ENCODE measurements around the gene IGFN1. TPM values are rescaled to one million over a fixed set of nuclear protein-coding genes. Genes with fewer than 3 reads are reported as not detected.
"Not testable (repeated sequence)": the region's sequence is repeated elsewhere in the genome, so short reads cannot be mapped to it uniquely, and the experiment has no call there.

IGFN1 gene
- total RNA-seq, 2 experiments from 2014 or later, result not detected

DNA sequence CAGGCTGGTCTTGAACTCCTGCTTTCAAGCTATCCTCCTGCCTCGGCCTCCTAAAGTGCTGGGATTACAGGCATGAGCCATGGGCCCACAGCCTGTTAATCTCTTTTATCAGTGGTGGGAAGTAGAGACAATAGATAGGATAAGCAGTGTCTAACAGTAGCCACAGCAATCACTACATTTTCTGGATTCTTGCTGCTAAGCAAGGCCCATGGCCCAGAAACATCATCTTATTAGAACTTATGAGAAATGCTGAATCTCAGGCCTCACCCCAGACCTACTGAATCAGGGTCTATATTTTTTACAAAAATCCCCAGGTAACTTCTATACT is 29.7 kb downstream of the IGFN1 start:
- Mint-ChIP-seq H3K9me3 (no peaks in the 10 kb centered on the region), H3K36me3 (no peaks in the 10 kb centered on the region), H3K4me3 (no peak overlapping the region), H3K27me3 (no peaks in the 10 kb centered on the region), H3K27ac (no peak overlapping the region), H3K4me1 (no peaks in the 10 kb centered on the region)
- DNase-seq (no peak), ATAC-seq (ENCODE audit: low read depth) (no peak)
- POLR2A ChIA-PET, result no interaction called here

DNA sequence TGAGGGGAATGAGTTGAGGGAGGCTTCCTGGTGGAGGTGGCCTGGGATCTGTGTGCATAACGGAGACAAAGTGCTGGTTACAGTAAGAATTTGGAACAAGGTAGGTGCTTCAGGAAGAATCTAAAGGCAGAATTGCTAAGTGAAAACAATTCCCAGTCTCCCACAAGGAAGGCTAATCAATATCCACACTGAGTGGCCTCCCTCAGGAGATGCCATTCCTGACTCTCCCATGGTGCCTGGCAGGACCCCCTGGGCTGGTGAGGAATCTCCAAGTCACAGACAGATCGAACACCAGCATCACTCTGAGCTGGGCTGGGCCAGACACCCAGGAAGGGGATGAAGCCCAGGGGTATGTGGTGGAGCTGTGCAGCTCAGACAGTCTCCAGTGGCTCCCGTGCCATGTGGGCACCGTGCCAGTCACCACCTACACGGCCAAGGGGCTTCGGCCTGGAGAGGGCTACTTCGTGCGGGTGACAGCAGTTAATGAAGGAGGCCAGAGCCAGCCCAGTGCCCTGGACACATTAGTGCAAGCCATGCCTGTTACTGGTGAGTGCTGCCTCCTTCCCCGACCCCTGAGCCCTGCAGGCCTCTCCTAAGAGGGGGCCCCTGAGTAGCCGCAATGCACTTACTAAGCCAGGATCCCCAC is 30.7 kb downstream of the IGFN1 start:
- H3K4me1 Mint-ChIP-seq, result no peaks in the 10 kb centered on the region
- H3K27me3 Mint-ChIP-seq, result no peaks in the 10 kb centered on the region
- H3K27ac Mint-ChIP-seq, result no peak overlapping the region
- POLR2A ChIA-PET, result no interaction called here
- DNase-seq (no peak), ATAC-seq (ENCODE audit: low read depth) (no peak)
- H3K36me3 Mint-ChIP-seq, result no peaks in the 10 kb centered on the region
- no peak overlapping the region for H3K4me3 Mint-ChIP-seq
- H3K9me3 Mint-ChIP-seq, result no peaks in the 10 kb centered on the region

GRCh38 chr1:201222125-201222524 is 31.5 kb downstream of the IGFN1 start:
- Mint-ChIP-seq H3K4me1 (no peaks in the 10 kb centered on the region), H3K36me3 (no peaks in the 10 kb centered on the region), H3K27me3 (no peaks in the 10 kb centered on the region), H3K4me3 (no peak overlapping the region), H3K9me3 (no peaks in the 10 kb centered on the region), H3K27ac (no peak overlapping the region)
- POLR2A ChIA-PET, result no interaction called here
- no peak for DNase-seq
- no peak for ATAC-seq (ENCODE audit: low read depth)

DNA sequence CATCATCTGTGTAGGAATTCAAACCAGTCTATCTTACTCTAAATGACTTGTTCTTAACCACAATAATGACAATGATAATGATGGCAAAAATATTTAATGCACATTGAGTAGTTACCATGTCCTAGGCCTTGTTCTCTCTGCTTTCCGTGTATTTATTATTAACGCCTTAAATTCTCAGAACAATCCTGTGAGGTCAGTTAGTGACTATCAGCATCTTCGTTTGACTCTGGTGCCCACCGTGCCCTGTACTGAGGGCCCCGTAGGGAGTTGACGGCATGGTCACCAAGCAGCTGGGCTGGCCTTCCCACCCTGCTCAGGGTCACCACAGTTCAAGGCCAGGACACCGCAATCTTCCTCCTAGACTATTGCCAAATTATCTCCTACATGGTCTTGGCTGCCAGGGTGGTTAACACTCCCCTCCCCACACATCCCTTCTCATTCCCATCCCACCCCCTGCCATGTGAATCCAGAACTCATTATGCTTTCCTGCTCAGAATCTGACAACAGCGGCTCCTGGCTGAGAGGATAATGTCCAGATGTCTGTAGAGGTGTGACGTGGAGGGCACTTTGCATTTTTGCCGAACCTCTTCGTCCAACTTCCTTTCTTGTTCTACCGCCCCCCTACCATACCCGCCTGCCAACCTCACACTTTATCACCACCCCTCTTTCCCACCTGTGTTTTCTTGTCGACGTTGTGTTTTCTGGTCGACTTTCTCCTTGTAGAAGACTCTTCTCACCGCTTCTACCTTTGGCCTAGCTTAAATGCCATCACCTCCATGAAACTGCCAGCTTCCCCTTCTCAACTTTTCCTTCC is 33.4 kb downstream of the IGFN1 start:
- Mint-ChIP-seq H3K9me3 (no peaks in the 10 kb centered on the region), H3K36me3 (no peaks in the 10 kb centered on the region), H3K4me3 (no peak overlapping the region), H3K27ac (no peak overlapping the region), H3K27me3 (no peaks in the 10 kb centered on the region), H3K4me1 (no peaks in the 10 kb centered on the region)
- DNase-seq, result no peak
- POLR2A ChIA-PET, result no interaction called here
- ATAC-seq (ENCODE audit: low read depth), result no peak

GRCh38 chr1:201224666-201225370 is 34.2 kb downstream of the IGFN1 start:
- POLR2A ChIA-PET, result no interaction called here
- peaks cover under 1% of the 10 kb centered on the region for H3K27me3 Mint-ChIP-seq
- H3K4me3 Mint-ChIP-seq, result no peak overlapping the region
- H3K36me3 Mint-ChIP-seq, result no peaks in the 10 kb centered on the region
- no peaks in the 10 kb centered on the region for H3K4me1 Mint-ChIP-seq
- no peak for DNase-seq
- H3K27ac Mint-ChIP-seq, result no peak overlapping the region
- no peaks in the 10 kb centered on the region for H3K9me3 Mint-ChIP-seq
- no peak for ATAC-seq (ENCODE audit: low read depth)

GRCh38 chr1:201226178-201226514 is 35.5 kb downstream of the IGFN1 start:
- Mint-ChIP-seq H3K9me3 (no peaks in the 10 kb centered on the region), H3K27ac (no peak overlapping the region), H3K4me3 (no peak overlapping the region), H3K4me1 (no peaks in the 10 kb centered on the region), H3K27me3 (peaks cover 8% of the 10 kb centered on the region), H3K36me3 (no peaks in the 10 kb centered on the region)
- POLR2A ChIA-PET, result no interaction called here
- no peak for ATAC-seq (ENCODE audit: low read depth)
- no peak for DNase-seq

DNA sequence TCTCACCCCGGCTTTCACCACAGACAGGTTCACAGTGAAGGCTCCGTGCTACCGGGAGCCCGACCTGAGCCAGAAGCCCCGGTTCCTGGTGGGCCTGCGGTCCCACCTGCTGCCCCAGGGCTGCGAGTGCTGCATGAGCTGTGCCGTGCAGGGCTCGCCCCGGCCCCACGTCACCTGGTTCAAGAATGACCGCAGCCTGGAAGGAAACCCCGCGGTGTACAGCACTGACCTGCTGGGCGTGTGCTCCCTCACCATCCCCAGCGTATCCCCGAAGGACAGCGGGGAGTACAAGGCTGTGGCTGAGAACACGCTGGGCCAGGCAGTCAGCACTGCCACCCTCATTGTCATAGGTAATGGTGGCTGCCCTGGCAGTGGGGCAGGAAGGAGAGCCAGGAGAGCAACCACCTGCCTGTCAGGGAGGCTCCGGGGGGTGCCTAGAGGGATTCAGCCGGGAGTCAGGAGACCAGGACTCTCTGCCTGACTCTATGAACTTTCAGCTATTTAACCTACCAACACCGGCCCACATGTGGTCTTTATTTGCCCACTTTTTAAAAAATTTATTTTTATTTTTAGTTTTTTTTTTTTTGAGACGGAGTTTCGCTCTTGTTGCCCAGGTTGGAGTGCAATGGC is 36.4 kb downstream of the IGFN1 start:
- ATAC-seq (ENCODE audit: low read depth), result no peak
- no peaks in the 10 kb centered on the region for H3K9me3 Mint-ChIP-seq
- no peak overlapping the region for H3K27ac Mint-ChIP-seq
- no peak overlapping the region for H3K4me3 Mint-ChIP-seq
- no peaks in the 10 kb centered on the region for H3K36me3 Mint-ChIP-seq
- no peak for DNase-seq
- POLR2A ChIA-PET, result no interaction called here
- no peaks in the 10 kb centered on the region for H3K4me1 Mint-ChIP-seq
- H3K27me3 Mint-ChIP-seq, result peaks cover 9% of the 10 kb centered on the region

DNA sequence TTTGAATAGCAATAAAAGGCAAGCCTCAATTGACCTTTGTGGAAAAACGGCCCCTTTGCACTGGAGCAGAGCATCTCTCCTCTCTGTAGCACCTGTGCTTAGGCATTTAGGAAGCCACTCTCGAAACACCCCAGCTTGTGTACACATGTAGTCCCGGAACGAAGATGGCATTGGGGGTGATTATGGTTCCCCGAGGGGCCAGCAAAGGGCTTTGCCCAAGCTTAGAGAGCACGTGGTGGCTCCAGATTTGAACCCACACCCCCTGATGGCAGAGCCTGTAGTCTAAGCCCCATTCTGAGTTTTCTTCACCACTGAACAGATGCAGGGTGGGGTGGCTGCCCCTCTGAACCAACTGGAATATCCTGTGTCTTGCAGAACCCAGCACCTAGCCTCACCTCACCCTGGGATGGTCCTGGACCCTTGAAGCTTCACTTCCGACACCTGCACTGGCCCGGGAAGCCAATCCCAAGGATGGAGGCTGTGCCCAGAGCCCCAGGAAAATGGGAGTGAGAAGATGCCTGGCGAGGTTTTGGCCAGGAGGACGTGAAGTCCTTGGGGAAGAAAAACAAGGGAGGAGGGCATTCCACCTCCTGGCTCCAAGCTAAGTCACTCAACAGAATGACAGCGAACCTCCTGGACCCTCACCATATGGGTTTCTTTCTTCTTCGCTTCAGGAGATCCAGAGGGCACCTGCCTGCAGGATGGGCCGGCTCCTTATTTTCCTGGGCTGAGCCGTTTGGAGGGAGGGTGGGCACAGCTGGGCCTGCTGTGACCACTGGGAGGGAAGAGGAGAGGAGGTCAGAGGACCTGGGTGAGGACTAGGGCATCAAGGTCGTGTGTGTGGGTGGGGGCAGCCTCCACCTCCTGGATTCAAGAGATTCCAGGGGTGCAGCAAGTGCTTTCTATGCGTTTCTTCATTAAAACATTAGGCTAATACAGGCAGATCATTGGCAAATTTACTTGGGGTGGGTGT is 37.7 kb downstream of the IGFN1 start:
- DNase-seq (no peak), ATAC-seq (ENCODE audit: low read depth) (no peak)
- Mint-ChIP-seq H3K27ac (no peak overlapping the region), H3K27me3 (peaks cover 14% of the 10 kb centered on the region), H3K4me3 (no peak overlapping the region), H3K36me3 (peaks cover 2% of the 10 kb centered on the region), H3K9me3 (peaks cover 2% of the 10 kb centered on the region), H3K4me1 (no peaks in the 10 kb centered on the region)
- POLR2A ChIA-PET, result no interaction called here

- H3K4me3 Mint-ChIP-seq, result no peak overlapping the region
- DNase-seq, result no peak
- no peak overlapping the region for H3K27ac Mint-ChIP-seq
- H3K9me3 Mint-ChIP-seq, result peaks cover 2% of the 10 kb centered on the region
- POLR2A ChIA-PET, result no interaction called here
- no peak for ATAC-seq (ENCODE audit: low read depth)
- H3K36me3 Mint-ChIP-seq, result peaks cover 2% of the 10 kb centered on the region
- H3K27me3 Mint-ChIP-seq, result peaks cover 14% of the 10 kb centered on the region
- H3K4me1 Mint-ChIP-seq, result no peaks in the 10 kb centered on the region
Measured at GRCh38 chr1:201229095-201229494, 38.5 kb downstream of the IGFN1 start.

- Mint-ChIP-seq H3K4me1 (no peaks in the 10 kb centered on the region), H3K4me3 (no peak overlapping the region), H3K27me3 (peaks cover 14% of the 10 kb centered on the region), H3K36me3 (peaks cover 2% of the 10 kb centered on the region), H3K27ac (no peak overlapping the region), H3K9me3 (peaks cover 2% of the 10 kb centered on the region)
- ATAC-seq (ENCODE audit: low read depth) (no peak), DNase-seq (no peak)
- POLR2A ChIA-PET, result no interaction called here
Measured at GRCh38 chr1:201229771-201230635, 39.4 kb downstream of the IGFN1 start.

GRCh38 chr1:201230676-201231075 is 40.1 kb downstream of the IGFN1 start:
- Mint-ChIP-seq H3K4me1 (no peaks in the 10 kb centered on the region), H3K36me3 (peaks cover 2% of the 10 kb centered on the region), H3K27me3 (peaks cover 14% of the 10 kb centered on the region), H3K27ac (no peak overlapping the region), H3K4me3 (no peak overlapping the region), H3K9me3 (peaks cover 2% of the 10 kb centered on the region)
- POLR2A ChIA-PET, result no interaction called here
- no peak for ATAC-seq (ENCODE audit: low read depth)
- DNase-seq, result no peak

GRCh38 chr1:201239646-201240045 is 49.0 kb downstream of the IGFN1 start:
- H3K27ac Mint-ChIP-seq; H3K9me3 Mint-ChIP-seq; ATAC-seq (ENCODE audit: low read depth); DNase-seq; H3K36me3 Mint-ChIP-seq; H3K4me1 Mint-ChIP-seq; POLR2A ChIA-PET; H3K4me3 Mint-ChIP-seq: not testable (repeated sequence)
- H3K27me3 Mint-ChIP-seq, result peaks cover 35% of the 10 kb centered on the region
